ENCODE data around the gene RNF217.

RNF217 gene

DNA sequence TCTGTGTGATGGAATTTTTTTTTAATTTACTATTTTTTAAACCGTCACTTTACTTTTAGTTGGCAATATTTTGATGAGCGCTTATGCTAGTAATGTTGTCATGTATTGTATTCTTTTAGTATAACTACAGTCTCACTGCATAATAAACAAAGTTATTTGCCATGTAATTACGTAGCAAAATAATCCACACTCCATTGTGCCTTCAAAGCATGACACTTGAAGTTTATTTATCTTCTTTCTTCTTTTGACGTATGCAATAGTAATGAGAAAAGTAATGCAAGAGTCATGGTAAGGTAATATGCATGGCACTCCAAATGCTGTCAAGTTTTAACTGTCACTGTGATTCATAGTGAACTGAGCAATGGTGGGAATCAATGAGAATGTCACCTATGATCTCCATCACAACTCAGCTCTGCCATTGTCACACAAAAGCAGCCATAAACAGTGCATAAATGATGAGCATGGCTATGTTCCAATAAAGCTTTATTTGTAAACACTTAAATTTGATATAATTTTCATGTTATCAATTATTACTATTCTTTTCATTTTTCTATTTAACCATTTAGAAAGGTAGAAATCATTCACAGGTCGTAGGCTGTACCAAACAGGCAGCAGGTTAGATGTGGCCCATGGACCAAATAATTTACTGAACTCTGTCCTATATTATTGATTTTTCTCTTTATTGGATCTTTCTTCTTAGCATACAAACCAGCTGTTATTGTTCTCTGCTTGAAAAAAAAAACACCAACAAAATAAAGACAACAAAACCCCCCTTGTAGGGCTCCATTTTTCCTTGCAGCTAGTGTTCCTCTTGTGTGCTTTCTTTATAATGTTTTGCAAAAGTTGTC is 27.1 kb downstream of the RNF217 start:
- DNase-seq (ENCODE audit: low read depth): no peak

DNA sequence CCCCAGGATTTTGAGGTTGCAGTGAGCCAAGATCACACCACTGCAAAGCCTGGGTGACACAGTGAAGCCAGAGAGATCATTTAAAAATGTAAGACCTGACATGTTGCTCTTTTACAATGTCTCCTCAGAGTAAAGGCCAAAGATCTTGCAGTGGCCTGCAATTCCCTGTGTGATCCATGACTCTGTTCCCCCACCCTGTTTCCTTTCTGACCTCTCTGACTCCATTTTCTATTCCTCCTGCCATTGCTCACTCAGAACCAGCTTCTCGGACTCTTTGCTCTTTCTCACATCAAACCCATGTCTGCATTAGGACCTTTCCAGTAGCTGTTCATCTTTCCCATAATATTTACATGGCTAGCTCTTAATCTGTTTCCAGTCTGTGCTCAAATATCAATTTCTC is 28.8 kb downstream of the RNF217 start:
- no peak for DNase-seq (ENCODE audit: low read depth)

DNA sequence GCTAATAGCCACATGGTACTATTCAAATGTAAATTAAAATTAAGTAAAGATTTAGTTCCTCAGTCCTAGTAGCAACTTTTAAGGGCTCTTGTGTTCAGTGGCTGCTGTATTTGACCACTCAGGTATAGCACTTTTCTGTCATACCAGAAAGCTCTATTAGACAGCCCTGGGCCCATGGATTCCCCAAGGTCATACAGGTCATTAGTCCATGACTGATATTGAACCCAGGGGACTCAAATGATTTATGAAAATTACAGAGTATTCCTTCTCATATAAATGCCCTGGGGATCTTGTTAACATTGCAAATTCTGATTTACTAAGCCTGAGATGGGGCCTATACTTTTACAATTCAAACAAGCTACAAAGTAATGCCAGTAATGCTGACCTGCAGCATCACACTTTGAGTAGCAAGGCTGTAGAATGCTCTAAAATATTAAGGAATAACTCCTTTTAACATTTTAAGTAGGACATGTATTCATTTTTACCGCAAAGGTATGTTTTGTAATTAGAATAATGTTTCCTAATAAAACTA is 29.6 kb downstream of the RNF217 start:
- no peak for DNase-seq (ENCODE audit: low read depth)

DNA sequence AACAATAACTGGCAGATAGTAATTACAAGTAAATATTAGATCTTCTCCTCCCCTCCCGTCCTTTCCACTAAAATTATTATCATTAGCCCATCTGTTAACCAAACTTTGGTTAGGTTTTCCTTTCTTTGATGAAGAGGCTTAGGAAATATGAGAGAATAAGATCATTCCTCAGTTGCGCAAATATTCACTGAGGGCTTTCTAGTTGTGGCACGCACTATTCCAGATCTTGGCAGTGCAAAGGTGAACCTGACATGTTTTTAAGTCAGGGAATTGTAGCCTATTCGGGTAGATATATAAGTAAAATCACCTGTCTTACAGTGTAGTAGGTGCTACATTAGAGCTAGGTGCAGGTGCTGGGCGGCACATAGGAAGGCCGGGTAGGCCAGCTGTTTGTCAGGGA is 31.1 kb downstream of the RNF217 start:
- no peak for DNase-seq (ENCODE audit: low read depth)

DNA sequence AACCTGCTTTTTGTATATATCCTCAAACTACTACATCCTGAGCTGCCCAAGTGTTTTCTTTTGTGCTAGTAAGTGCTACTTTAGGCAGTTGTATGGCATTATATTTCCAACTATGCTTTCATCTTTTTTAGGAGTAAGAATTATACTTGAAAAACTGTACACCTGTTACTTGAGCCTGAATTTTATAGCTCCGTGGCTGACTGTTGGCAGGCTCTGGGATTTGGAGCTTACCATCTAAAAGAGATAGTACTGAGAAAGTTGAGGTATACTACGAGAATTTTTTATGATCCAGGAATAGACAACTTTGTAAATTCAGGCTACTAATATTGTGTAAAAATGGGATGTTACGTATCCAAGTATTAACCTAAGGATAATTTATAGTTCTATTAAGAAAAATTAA is 32.4 kb downstream of the RNF217 start:
- DNase-seq (ENCODE audit: low read depth): no peak

DNA sequence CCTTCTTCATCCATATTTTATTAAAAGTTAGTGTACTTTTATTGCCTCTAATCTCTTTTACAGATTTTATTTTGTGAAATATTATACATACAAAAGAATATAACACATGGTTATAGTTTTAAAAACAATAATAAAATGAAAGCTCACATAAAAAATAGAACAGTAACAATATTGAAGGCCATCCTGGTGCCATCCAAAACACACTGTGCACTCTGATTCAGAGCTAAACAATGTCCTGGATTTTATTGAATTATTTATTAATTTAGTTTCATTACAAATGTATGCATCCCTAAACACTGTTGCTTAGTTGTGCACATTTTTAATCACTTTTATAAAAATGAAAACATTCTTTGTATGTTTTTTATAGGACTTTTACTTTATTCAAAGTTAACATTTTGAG is 32.9 kb downstream of the RNF217 start:
- no peak for DNase-seq (ENCODE audit: low read depth)

DNA sequence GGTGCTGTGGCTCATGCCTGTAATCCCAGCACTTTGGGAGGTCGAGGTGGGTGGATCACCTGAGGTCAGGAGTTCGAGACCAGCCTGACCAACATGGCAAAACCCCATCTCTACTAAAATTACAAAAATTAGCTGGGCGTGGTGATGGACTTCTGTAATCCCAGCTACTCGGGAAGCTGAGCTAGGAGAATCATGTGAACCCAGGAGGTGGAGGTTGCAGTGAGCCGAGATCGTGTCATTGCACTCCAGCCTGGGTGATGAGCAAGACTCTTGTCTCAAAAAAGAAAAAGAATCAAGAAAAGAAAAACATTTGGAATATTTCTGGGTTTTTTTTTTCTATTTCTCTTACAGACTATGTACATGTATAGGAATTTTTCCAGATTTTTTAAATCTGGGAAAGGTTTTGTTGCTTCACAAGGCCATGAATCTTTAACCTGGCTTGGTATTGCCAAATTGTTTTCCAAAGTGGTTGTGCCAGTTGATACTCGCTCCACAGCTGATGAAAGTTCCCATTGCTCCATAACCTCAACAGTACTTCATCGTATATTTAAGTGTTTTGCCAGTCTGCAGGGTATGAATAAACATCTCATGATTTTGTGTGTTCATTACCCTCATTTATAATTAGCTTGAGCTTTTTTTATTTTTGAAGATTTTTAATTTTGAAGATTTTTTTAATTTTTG is 33.5 kb downstream of the RNF217 start:
- no peak for DNase-seq (ENCODE audit: low read depth)

DNA sequence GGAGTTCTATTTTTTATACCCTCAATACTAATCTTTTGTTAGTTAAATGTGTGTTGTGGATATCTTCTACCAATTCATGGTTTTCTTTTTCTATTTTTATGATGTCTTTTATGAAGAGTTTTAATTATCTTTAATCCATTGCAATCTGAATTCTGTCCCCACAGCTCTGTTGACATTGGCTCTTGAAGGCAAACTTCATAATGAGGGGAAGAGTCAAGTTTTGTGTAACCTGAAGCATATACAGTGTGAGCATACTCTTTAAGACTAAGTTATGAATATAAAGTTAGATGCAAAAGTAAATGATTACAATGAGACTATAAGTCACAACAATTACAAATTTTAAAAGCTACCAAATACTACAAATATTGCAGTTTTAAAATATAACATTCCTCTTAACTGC is 34.2 kb downstream of the RNF217 start:
- no peak for DNase-seq (ENCODE audit: low read depth)

DNA sequence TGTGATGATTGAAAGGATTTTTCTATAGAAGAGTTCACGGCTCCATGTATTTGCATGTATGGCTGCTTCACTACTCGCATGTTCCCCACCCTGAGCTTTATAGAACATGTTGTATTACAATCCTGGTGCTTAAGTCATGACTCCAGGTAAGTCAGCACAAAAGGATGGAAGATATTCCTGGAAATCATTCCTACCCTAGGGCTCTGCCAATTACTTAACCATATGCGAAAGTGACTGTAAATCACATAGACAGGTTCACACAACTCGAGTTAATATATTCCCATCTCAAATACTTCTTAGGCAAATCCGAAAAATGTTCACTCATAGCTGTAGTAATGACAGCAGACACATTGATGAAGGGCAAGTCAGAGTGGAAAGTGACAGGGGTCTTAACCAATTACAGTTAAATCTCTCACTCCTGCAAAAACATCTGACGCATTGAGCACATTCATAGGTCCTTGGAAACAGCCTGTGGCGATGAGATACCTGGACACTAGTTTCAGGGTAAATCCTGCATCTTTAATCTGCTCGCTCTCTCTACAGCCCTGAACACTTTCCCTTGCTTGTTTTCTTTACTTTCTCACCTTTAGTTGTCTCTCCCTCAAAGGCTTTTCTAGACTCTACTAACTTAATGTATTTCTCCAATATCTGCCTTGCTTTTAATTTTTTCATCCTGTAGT is 35.1 kb downstream of the RNF217 start:
- no peak for DNase-seq (ENCODE audit: low read depth)

DNA sequence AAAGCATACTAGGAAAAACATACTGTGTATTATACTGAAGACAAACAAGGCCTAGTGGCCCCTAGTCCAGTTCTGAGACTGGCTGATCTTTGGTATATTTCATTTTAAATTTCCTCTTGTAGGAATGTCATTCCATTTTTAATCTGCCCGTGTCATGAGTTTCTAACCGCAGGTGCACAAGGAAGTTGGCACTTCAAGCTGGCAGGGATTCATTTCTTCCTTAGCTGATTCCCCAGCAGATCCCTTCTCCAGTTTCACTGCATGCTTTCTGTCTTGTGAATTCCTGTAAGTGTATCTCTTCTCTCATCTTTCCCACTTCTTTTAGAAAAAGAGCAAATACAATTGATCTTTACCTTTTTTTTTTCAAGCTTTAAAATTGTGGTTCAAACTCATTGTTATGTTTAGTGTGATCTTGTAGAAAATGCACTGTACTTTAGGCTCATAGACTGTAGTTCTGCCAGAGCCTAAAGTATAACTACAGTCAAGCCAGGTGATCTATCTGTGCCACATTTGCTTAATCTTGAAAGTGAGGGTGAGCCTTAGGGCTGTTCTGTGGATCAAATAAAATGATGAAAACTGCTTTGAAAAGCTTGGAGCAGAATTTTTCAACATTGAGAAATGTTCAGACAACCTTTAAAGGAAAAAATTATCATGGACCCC is 37.0 kb downstream of the RNF217 start:
- no peak for DNase-seq (ENCODE audit: low read depth)

DNA sequence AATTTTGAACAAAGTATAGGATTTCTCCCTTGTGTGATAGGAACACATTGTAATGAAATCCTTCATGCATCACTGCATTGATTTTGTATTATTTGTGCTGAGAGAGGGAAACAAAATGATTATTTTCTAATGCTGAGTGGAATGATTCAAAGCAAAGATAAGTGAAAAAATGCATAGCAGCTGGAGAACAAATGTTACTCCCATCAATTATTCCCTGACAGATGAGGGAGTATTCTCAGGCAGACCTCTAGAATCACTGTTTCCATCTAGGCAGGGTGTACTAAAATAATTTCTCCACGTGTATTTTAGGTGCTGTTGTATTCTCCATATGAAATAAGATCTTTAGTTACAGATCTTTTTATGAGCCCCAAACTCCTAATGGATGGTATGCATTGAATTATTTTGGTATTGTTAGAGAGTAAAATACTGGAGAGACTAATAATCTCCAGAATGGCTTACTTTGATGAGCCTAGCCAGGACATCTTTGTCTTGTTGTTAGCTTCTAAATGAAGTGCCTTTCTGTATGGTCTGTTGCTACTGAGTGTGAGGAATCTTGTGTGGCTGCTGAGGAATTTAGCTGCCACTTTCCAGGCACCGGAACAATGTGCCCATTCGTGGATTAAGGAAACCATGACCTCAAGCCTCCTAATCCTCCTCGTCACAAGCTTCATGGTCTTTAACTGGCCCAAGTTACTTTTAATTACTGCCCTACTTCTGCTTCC is 39.6 kb downstream of the RNF217 start:
- DNase-seq (ENCODE audit: low read depth): no peak

DNA sequence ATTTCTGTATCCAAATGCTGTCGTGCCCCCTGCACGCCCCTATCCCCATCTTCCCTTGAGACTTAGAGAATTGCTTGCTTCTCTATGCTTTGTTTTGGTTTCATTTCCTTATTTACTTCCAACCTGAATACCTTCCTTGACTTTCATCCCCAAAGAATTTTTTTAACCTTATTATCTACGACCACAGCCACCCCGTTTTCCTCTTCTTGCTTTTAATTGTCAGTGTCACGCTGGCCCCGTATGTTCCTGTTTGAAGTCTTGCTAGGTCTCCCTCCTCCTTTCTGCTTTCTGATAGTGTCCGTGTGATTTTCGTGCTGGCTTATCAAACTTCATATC is 40.1 kb downstream of the RNF217 start:
- no peak for DNase-seq (ENCODE audit: low read depth)

DNA sequence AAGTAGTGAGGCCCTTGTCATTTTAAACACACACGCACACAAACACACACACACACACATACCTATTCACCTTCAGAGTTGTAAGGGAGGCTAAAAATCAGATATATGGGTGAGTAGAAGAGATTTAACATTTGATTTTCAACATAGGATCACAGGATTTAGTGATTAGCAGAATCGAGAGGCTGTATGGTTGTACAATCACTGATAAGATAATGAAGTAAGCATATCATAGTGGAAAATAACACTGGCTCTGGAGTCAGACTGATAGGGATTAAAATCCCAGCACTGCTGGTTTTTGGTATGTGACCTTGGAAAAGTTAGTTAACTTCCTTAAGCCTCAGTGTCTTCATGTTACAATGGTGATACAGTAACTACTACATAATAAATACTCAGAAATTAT is 40.8 kb downstream of the RNF217 start:
- DNase-seq (ENCODE audit: low read depth): no peak

DNA sequence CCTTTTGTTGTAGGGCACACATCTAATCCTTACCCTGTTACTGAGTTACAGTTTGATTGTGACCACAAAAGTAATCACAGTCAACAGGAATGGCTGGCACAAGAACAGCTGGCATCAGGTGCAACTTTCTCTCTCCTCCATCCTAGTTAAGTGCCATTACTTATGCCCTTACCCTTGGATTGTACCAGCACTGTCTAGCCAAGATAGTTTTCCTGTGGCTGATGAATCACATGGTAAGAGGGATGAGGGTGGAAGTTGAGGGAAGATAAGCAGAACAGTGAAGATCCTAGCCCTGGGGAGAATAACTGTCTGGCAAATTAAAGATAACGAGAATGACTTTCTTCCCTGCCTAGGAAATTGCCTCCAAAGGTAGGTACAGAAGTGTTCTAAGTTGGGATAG is 42.0 kb downstream of the RNF217 start:
- DNase-seq (ENCODE audit: low read depth): no peak

DNA sequence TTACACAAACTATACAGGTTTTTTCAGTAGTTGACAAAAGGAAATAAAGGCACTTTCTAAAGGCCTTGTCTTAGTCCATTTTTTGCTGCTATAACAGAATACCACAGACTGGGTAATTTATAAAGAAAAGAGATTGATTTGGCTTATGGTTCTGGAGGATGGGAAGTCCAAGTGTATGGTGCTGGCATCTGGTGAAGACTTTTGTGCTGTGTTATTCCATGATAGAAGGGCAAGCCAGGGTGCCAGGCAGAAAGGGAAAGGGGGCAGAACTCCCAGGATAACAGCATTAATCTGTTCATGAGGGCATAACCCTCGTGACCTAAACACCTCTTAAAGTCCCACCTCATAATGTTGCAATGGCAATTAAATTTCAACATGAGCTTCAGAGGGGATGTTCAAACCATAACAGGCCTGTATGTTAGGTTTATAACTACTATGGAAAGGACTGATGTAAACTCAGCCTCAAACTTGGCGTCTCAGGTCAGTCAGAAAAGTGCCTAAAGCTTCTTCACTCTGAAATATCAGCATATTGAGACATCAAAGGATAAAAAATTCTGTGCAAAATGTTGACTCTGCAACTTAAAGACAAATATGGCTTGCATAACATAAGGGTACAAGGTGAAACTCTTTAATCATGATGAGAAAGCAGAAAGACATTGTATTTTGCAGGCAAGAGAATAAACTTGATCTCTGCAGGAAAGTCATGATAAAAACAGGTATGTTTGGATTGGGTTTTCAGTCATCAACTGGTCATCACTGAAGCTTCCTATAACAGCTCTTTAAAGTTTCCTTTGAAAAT is 42.8 kb downstream of the RNF217 start:
- DNase-seq (ENCODE audit: low read depth): no peak

DNA sequence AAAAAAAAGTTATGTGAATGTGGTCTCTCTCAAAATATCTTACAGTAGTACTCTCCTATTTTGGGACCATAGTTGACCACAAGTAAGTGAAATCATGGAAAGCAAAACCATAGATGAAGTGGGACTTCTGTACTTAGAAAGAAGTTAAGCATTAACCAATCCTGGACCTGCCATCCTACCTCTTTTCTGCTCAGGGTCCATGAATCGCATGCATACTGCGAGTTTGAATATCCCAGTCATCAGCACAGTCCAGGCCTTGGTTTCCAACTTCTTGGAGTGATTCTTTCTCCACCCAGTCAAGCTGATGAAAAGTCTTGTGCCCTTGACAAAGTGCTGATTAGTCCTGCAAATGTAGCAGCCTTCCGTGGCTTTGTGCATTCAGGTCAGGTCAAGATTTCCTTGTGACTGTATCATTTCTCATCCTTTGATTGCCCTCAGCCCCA is 46.0 kb downstream of the RNF217 start:
- DNase-seq (ENCODE audit: low read depth): no peak

DNA sequence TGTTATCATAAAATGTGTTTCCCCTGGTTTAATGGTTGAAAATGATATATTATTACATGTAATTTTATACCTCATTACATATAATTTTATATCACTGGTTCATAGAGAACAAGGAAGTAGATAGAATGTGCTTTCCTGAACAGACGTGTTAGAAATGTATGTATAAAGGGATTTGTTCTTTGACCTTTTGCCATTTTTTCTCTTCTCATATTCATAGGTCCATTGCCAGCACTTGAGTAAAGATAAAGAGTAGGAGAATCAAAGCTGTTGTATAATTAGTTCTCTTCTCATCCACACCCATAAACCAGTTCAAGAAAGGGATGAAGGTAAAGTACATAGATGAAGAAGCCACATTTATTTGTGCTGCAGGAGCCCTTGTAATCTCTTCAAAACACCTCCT is 46.7 kb downstream of the RNF217 start:
- no peak for DNase-seq (ENCODE audit: low read depth)

DNA sequence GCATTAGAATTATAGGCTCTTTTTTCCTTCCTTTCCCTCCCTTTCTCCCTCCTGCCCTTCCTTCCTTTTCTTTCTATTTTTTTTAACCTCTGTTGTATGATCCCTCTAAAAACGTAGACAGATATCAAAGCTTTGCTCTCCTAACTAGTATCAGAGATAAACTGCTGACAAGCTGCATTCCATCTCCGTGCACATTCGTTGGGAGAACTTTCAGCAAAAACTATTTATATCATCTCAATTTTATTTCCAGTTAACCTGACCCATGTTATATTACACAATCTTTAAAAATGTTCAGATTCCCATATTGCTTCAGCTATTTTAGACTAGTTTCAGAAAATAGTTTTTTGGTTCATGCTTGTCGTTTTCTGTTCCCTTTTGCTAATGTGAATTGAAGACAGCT is 47.3 kb downstream of the RNF217 start:
- DNase-seq (ENCODE audit: low read depth): no peak

DNA sequence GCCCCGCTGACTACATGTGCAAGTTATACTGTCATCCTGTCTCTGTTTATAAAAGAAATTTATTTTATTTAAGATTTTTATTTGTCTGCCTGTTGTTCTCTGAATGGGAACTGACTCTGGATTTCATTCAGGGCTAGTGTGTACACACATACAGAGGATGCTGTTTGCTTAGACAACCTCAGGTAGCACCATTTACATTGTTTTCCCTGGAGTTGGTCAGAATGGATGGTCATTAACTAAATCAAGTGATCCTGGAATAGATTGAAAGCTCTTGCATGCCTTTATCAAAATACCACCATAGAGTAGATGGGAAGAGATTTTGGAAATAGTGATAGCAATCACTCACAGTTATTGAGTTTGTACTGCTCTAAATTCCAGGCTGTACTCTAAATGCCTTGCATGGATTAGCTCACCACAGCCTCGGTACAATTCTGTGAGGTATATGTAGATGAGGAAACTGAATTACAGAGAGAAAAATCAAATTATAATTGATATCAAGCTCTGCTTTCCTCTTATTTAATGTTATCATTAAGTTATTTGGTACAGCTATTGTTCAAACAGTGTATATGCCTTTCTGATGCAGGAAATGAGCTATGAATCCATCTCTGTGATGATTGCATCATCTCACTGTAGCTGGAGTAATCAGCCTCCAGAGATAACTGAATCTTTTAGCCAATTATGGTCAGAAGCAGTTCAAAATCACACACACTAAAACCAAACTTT is 51.9 kb downstream of the RNF217 start:
- DNase-seq (ENCODE audit: low read depth): peak; percentile 29

DNA sequence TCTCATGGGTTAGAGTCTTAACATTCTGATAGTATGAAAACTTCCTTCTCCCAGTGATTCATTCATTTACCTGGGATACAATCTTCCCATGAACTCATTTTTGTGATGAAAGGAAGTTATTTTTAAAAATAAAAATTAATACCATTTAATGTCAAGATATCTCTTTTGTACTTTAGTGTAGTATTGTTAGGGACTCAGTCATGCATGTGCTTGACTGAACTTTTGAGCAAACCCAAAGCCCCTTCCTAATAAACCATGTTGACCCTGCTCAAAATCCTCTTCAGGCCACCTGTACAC is 52.4 kb downstream of the RNF217 start:
- no peak for DNase-seq (ENCODE audit: low read depth)
